HepG2 (cell line): Measurements from ENCODE around the gene NELFB. TPM values are rescaled to one million over a fixed set of nuclear protein-coding genes. Genes with fewer than 3 reads are reported as not detected.

Source experiments
- HOXA5 ChIP-seq: sonication (generic); formaldehyde crosslinking; IDR thresholded peaks from 2 replicates; pipeline ENCODE4 v1.4.0; 2020; ENCODE audit warnings: missing genetic modification reagents
- IRF2 ChIP-seq: IDR thresholded peaks from 2 replicates; pipeline ENCODE4 v1.6.1; 2018; ENCODE audit warnings: missing genetic modification reagents, missing compliant biosample characterization
- NFIC ChIP-seq: IDR thresholded peaks from 2 replicates; pipeline ENCODE4 v1.6.1; 2012; ENCODE audit warnings: mild to moderate bottlenecking, low read length, inconsistent platforms
- NKX3-1 ChIP-seq: sonication (generic); formaldehyde crosslinking; IDR thresholded peaks from 2 replicates; pipeline ENCODE4 v1.5.0; 2020; ENCODE audit warnings: missing genetic modification reagents
- NR2F6 ChIP-seq, 2 experiments: IDR thresholded peaks; 2 replicates each; pipeline ENCODE4 v1.6.1; 2016; ENCODE audit warnings: antibody characterized with exemption in 1 of 2, mild to moderate bottlenecking in 1 of 2
- SATB2 ChIP-seq: sonication (generic); formaldehyde crosslinking; IDR thresholded peaks from 2 replicates; pipeline ENCODE4 v1.5.0; 2020; ENCODE audit warnings: missing genetic modification reagents
- THAP11 ChIP-seq: IDR thresholded peaks from 2 replicates; pipeline ENCODE4 v1.6.1; 2016; ENCODE audit warnings: missing biosample characterization, missing genetic modification reagents
- ZBTB7A ChIP-seq: sonication (generic); formaldehyde crosslinking; IDR thresholded peaks from 2 replicates; pipeline ENCODE4 v1.8.0; 2022; ENCODE audit warnings: mild to moderate bottlenecking, missing genetic modification reagents
- ZFP37 ChIP-seq: sonication (generic); formaldehyde crosslinking; IDR thresholded peaks from 2 replicates; pipeline ENCODE4 v1.4.0; 2020; ENCODE audit warnings: missing genetic modification reagents, borderline replicate concordance
- ZNF33B ChIP-seq: sonication (generic); formaldehyde crosslinking; IDR thresholded peaks from 2 replicates; pipeline ENCODE4 v1.5.1; 2020; ENCODE audit warnings: mild to moderate bottlenecking, missing genetic modification reagents
- ZNF496 ChIP-seq: sonication (generic); formaldehyde crosslinking; IDR thresholded peaks from 2 replicates; pipeline ENCODE4 v1.8.1; 2023; ENCODE audit warnings: mild to moderate bottlenecking, moderate library complexity, missing genetic modification reagents; ENCODE audit not compliant: insufficient replicate concordance
- ZNF569 ChIP-seq: sonication (generic); formaldehyde crosslinking; IDR thresholded peaks from 2 replicates; pipeline ENCODE4 v1.5.0; 2020; ENCODE audit warnings: mild to moderate bottlenecking, missing genetic modification reagents, moderate library complexity, borderline replicate concordance
- ZNF790 ChIP-seq: sonication (generic); formaldehyde crosslinking; IDR thresholded peaks from 2 replicates; pipeline ENCODE4 v1.8.0; 2022; ENCODE audit warnings: missing genetic modification reagents, mild to moderate bottlenecking, borderline replicate concordance
- ZNF850 ChIP-seq: sonication (generic); formaldehyde crosslinking; conservative IDR thresholded peaks from 2 replicates; pipeline ENCODE4 v1.9.0; 2021; ENCODE audit warnings: mild to moderate bottlenecking, missing genetic modification reagents
- polyA plus RNA-seq, 8 experiments: library from polyadenylated mRNA; depleted of rRNA in 3 of 8; stranded (reverse) in 7 of 8; unstranded in 1 of 8; fragments of >200 nt; fragmentation: Illumina TruSeq in 4 of 8; extraction: Trizol in 4 of 8; gene quantifications; 2 replicates each; pipeline versions ENCODE4 v1.2.1 to v1.2.3, GENCODE V29; 2011 to 2016; ENCODE audit warnings: low read depth in 4 of 8, missing spikeins in 1 of 8, mixed read lengths in 1 of 8; ENCODE audit not compliant: insufficient read depth in 1 of 8
- total RNA-seq, 5 experiments: library from RNA; depleted of rRNA; stranded (reverse); fragments of >200 nt; fragmentation: Illumina TruSeq; extraction: Trizol; gene quantifications; 2 replicates each; pipeline ENCODE4 v1.2.3, GENCODE V29; 2016; ENCODE audit warnings: low read depth in 1 of 5
- TF ChIP-seq, protein P1 (sequence below): sonication (generic); formaldehyde crosslinking; IDR thresholded peaks from 2 replicates; pipeline ENCODE4 v1.5.0; 2020; ENCODE audit warnings: mild to moderate bottlenecking, missing genetic modification reagents, moderate library complexity
- TF ChIP-seq, protein P2 (sequence below): sonication (generic); formaldehyde crosslinking; IDR thresholded peaks from 2 replicates; pipeline ENCODE4 v1.8.0; 2022; ENCODE audit warnings: mild to moderate bottlenecking, missing genetic modification reagents
- TF ChIP-seq, protein P3 (sequence below): sonication (generic); formaldehyde crosslinking; IDR thresholded peaks from 2 replicates; pipeline ENCODE4 v1.4.0; 2020; ENCODE audit warnings: missing genetic modification reagents, borderline replicate concordance
- TF ChIP-seq, protein P4 (sequence below): IDR thresholded peaks from 2 replicates; pipeline ENCODE4 v1.6.1; 2016; ENCODE audit warnings: low read depth, control low read depth
- TF ChIP-seq, protein P5 (sequence below): sonication (generic); formaldehyde crosslinking; IDR thresholded peaks from 2 replicates; pipeline ENCODE4 v1.4.0; 2020; ENCODE audit warnings: missing genetic modification reagents, mild to moderate bottlenecking, borderline replicate concordance

NELFB gene
- total and polyA plus RNA-seq, 2 of the 13 experiments (the other 11 are each of a cell fraction or from before 2014, with no cell fraction given), result 26.5 to 45.8 TPM

DNA sequence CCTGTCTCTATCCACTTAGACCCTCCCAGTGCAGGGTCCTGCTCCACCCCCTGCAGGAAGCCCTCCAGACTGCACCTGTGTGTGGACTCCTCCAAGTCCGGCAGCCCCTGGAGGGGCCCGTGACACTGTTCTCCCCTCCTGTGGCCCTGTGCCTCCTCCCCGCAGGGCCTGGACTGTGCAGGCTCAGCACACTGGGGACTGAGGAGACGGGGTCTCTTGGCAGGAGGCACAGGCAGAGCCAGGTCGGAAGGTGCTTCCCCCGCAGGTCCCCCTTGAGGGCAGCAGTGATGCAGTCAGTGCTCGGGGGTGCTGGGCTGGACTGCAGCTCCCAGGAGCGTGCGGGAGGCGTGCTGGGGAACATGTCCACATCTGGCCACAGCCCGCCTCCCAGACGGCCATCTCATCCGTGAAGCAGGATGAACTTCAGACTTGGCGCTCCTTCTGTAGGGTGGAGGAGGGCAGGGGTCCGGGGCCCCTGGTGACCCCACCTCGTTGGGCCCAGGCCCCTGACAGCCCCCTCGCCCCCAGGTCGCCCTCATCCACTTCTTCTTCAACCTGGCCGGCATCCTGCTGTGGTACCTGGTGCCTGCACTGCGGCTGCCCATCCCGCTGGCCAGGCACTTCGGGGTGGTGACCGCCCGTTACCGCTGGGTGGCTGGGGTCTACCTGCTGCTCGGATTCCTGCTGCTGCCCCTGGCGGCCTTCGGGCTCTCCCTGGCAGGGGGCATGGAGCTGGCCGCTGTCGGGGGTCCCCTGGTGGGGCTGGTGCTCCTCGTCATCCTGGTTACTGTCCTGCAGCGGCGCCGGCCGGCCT lies 19.5 kb upstream of the NELFB start (continued):
- TF ChIP-seq THAP11 (CRISPR knock-in tag) (peak; percentile 35; the same call in 1 of the 2 replicates), NKX3-1 (CRISPR knock-in tag) (peak; percentile 42; the same call in 1 of the 2 replicates), ZFP37 (CRISPR knock-in tag) (peak; percentile 57; the same call in 1 of the 2 replicates), IRF2 (CRISPR knock-in tag) (no peak), SATB2 (CRISPR knock-in tag) (no peak), ZNF496 (no peak), ZNF33B (CRISPR knock-in tag) (no peak), HOXA5 (CRISPR knock-in tag) (no peak), ZNF569 (CRISPR knock-in tag) (no peak), ZNF790 (CRISPR knock-in tag) (peak; percentile 79; the same call in 1 of the 2 replicates), NFIC (no peak), ZBTB7A (CRISPR knock-in tag) (peak; percentile 1; the same call in 1 of the 2 replicates), NR2F6 (IDR thresholded peaks at IDR 0.05) (peak; percentile 7; the same call in 1 of the 2 replicates), NR2F6 (CRISPR knock-in tag; IDR thresholded peaks at IDR 0.05) (no peak), ZNF850 (CRISPR knock-in tag) (no peak)
- TF ChIP-seq, protein P1, sequence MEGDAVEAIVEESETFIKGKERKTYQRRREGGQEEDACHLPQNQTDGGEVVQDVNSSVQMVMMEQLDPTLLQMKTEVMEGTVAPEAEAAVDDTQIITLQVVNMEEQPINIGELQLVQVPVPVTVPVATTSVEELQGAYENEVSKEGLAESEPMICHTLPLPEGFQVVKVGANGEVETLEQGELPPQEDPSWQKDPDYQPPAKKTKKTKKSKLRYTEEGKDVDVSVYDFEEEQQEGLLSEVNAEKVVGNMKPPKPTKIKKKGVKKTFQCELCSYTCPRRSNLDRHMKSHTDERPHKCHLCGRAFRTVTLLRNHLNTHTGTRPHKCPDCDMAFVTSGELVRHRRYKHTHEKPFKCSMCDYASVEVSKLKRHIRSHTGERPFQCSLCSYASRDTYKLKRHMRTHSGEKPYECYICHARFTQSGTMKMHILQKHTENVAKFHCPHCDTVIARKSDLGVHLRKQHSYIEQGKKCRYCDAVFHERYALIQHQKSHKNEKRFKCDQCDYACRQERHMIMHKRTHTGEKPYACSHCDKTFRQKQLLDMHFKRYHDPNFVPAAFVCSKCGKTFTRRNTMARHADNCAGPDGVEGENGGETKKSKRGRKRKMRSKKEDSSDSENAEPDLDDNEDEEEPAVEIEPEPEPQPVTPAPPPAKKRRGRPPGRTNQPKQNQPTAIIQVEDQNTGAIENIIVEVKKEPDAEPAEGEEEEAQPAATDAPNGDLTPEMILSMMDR (CRISPR knock-in tag), result peak; percentile 70
- TF ChIP-seq, protein P2, sequence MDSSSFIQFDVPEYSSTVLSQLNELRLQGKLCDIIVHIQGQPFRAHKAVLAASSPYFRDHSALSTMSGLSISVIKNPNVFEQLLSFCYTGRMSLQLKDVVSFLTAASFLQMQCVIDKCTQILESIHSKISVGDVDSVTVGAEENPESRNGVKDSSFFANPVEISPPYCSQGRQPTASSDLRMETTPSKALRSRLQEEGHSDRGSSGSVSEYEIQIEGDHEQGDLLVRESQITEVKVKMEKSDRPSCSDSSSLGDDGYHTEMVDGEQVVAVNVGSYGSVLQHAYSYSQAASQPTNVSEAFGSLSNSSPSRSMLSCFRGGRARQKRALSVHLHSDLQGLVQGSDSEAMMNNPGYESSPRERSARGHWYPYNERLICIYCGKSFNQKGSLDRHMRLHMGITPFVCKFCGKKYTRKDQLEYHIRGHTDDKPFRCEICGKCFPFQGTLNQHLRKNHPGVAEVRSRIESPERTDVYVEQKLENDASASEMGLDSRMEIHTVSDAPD (CRISPR knock-in tag), result no peak
- TF ChIP-seq, protein P3, sequence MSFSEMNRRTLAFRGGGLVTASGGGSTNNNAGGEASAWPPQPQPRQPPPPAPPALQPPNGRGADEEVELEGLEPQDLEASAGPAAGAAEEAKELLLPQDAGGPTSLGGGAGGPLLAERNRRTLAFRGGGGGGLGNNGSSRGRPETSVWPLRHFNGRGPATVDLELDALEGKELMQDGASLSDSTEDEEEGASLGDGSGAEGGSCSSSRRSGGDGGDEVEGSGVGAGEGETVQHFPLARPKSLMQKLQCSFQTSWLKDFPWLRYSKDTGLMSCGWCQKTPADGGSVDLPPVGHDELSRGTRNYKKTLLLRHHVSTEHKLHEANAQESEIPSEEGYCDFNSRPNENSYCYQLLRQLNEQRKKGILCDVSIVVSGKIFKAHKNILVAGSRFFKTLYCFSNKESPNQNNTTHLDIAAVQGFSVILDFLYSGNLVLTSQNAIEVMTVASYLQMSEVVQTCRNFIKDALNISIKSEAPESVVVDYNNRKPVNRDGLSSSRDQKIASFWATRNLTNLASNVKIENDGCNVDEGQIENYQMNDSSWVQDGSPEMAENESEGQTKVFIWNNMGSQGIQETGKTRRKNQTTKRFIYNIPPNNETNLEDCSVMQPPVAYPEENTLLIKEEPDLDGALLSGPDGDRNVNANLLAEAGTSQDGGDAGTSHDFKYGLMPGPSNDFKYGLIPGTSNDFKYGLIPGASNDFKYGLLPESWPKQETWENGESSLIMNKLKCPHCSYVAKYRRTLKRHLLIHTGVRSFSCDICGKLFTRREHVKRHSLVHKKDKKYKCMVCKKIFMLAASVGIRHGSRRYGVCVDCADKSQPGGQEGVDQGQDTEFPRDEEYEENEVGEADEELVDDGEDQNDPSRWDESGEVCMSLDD (CRISPR knock-in tag), result 0 out of 2 replicates have a peak, but pooled peaks have one; percentile 59
- TF ChIP-seq, protein P4, sequence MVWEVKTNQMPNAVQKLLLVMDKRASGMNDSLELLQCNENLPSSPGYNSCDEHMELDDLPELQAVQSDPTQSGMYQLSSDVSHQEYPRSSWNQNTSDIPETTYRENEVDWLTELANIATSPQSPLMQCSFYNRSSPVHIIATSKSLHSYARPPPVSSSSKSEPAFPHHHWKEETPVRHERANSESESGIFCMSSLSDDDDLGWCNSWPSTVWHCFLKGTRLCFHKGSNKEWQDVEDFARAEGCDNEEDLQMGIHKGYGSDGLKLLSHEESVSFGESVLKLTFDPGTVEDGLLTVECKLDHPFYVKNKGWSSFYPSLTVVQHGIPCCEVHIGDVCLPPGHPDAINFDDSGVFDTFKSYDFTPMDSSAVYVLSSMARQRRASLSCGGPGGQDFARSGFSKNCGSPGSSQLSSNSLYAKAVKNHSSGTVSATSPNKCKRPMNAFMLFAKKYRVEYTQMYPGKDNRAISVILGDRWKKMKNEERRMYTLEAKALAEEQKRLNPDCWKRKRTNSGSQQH, result no peak
- TF ChIP-seq, protein P5, sequence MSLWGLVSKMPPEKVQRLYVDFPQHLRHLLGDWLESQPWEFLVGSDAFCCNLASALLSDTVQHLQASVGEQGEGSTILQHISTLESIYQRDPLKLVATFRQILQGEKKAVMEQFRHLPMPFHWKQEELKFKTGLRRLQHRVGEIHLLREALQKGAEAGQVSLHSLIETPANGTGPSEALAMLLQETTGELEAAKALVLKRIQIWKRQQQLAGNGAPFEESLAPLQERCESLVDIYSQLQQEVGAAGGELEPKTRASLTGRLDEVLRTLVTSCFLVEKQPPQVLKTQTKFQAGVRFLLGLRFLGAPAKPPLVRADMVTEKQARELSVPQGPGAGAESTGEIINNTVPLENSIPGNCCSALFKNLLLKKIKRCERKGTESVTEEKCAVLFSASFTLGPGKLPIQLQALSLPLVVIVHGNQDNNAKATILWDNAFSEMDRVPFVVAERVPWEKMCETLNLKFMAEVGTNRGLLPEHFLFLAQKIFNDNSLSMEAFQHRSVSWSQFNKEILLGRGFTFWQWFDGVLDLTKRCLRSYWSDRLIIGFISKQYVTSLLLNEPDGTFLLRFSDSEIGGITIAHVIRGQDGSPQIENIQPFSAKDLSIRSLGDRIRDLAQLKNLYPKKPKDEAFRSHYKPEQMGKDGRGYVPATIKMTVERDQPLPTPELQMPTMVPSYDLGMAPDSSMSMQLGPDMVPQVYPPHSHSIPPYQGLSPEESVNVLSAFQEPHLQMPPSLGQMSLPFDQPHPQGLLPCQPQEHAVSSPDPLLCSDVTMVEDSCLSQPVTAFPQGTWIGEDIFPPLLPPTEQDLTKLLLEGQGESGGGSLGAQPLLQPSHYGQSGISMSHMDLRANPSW (CRISPR knock-in tag), result no peak
